Measurements from ENCODE around the gene MAN2A2. TPM values are rescaled to one million over a fixed set of nuclear protein-coding genes. Genes with fewer than 3 reads are reported as not detected.

Gene MAN2A2
- total RNA-seq, 1 experiment from 2014 or later, result 64.9 TPM

GRCh38 chr15:90883976-90884718, 19.0 kb upstream of the MAN2A2 start, which contains the start of gene FES:
Gene FES, plus strand, starts transcription at chr15:90884504. Its CDS starts 542 bp downstream, at chr15:90885046.
- intact Hi-C loops (cut with micrococcal nuclease; ENCODE audit: unreplicated experiment), result no loop called here

DNA sequence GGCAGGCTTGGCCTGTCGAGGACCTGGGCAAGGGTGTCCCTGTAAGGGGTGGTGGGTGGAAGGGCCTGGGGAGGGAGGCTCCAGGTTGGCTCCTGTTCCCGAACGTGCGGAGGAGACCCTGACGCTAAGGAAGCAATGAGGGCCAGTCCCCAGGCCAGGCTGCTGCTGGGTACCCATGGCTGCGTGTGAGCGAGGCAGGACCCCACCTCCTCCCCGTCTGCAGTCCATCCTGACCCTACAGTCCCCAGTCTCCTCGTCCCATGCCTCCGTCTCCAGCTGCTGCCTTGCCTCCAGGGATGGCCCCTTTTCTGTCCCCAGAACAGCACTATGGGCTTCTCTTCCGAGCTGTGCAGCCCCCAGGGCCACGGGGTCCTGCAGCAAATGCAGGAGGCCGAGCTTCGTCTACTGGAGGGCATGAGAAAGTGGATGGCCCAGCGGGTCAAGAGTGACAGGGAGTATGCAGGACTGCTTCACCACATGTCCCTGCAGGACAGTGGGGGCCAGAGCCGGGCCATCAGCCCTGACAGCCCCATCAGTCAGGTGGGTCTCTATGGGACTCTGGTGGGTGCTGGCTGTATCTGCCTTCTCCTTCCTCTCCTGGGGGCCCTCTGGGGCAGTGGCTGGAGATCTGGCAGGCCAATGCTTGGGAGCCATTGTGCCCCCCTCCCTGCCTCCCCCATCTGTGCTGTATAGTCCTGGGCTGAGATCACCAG, 18.2 kb upstream of the MAN2A2 start:
- peaks cover 5% of the 10 kb centered on the region for H3K36me3 Mint-ChIP-seq (ENCODE audit: insufficient read depth, unreplicated experiment)
- no peaks in the 10 kb centered on the region for H3K27me3 Mint-ChIP-seq (ENCODE audit: insufficient read depth, unreplicated experiment)
- H3K4me3 ChIP-seq (ENCODE audit: low read depth, low read length), result no peak overlapping the region
- TF ChIP-seq, protein P1, sequence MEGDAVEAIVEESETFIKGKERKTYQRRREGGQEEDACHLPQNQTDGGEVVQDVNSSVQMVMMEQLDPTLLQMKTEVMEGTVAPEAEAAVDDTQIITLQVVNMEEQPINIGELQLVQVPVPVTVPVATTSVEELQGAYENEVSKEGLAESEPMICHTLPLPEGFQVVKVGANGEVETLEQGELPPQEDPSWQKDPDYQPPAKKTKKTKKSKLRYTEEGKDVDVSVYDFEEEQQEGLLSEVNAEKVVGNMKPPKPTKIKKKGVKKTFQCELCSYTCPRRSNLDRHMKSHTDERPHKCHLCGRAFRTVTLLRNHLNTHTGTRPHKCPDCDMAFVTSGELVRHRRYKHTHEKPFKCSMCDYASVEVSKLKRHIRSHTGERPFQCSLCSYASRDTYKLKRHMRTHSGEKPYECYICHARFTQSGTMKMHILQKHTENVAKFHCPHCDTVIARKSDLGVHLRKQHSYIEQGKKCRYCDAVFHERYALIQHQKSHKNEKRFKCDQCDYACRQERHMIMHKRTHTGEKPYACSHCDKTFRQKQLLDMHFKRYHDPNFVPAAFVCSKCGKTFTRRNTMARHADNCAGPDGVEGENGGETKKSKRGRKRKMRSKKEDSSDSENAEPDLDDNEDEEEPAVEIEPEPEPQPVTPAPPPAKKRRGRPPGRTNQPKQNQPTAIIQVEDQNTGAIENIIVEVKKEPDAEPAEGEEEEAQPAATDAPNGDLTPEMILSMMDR (IDR thresholded peaks at IDR 0.05; ENCODE audit: insufficient read depth in 1 of 2, low read depth in 1 of 2, low read length in 1 of 2, severe bottlenecking in 1 of 2, unreplicated experiment in 1 of 2), result no peak
- no peaks in the 10 kb centered on the region for H3K9me3 ChIP-seq
- no peak overlapping the region for H3K4me3 Mint-ChIP-seq (ENCODE audit: unreplicated experiment)
- intact Hi-C loops (cut with micrococcal nuclease; ENCODE audit: unreplicated experiment), result loop anchor here (5.0 kb wide), 1 partner anchor 593 kb away; no protein-coding TSS in a partner anchor
- H3K36me3 ChIP-seq (ENCODE audit: control insufficient read depth, insufficient read depth, low read length), result no peaks in the 10 kb centered on the region
- DNase-seq, result no peak
- H3K27me3 ChIP-seq (replicated peaks; ENCODE audit: control insufficient read depth, insufficient read depth, low read length), result no peaks in the 10 kb centered on the region
- H3K9me3 Mint-ChIP-seq (ENCODE audit: unreplicated experiment), result no peaks in the 10 kb centered on the region
- H3K4me1 ChIP-seq, result no peaks in the 10 kb centered on the region; the same call in 1 of the 2 replicates
- H3K27ac Mint-ChIP-seq (ENCODE audit: unreplicated experiment), result no peak overlapping the region
- ChIA-PET POLR2A (interaction anchor here (0.6 kb wide), 1 partner anchor 51 kb away, joined by 5 read pairs; no protein-coding TSS in a partner anchor), CTCF (interaction anchor here (0.9 to 2.4 kb wide), 5 partner anchors 48 to 276 kb away, joined by 3 to 22 read pairs (median 4); no protein-coding TSS in a partner anchor)
- BruUV-seq (replicated peaks), result no TSS peak
- H3K4me1 Mint-ChIP-seq (ENCODE audit: low read depth, unreplicated experiment), result no peaks in the 10 kb centered on the region

More at GRCh38 chr15:90883976-90884718, 19.0 kb upstream of the MAN2A2 start, which contains the start of gene FES:
- Mint-ChIP-seq H3K27me3 (ENCODE audit: insufficient read depth, unreplicated experiment) (no peaks in the 10 kb centered on the region), H3K9me3 (ENCODE audit: unreplicated experiment) (no peaks in the 10 kb centered on the region), H3K4me1 (ENCODE audit: low read depth, unreplicated experiment) (no peaks in the 10 kb centered on the region), H3K27ac (ENCODE audit: unreplicated experiment) (no peak within 1 kb of the TSS), H3K4me3 (ENCODE audit: unreplicated experiment) (no peak within 1 kb of the TSS), H3K36me3 (ENCODE audit: insufficient read depth, unreplicated experiment) (peaks cover 5% of the 10 kb centered on the region)
- ChIA-PET CTCF (no interaction called here), POLR2A (interaction anchor here (0.6 kb wide), 1 partner anchor 138 kb away, joined by 3 read pairs; no protein-coding TSS in a partner anchor)
- no peaks in the 10 kb centered on the region; the same call in 1 of the 2 replicates for H3K4me1 ChIP-seq
- H3K27me3 ChIP-seq (replicated peaks; ENCODE audit: control insufficient read depth, insufficient read depth, low read length), result no peaks in the 10 kb centered on the region
- no TSS peak for BruUV-seq (replicated peaks)
- H3K36me3 ChIP-seq (ENCODE audit: control insufficient read depth, insufficient read depth, low read length), result no peaks in the 10 kb centered on the region
- no peaks in the 10 kb centered on the region for H3K9me3 ChIP-seq
- H3K4me3 ChIP-seq (ENCODE audit: low read depth, low read length), result no peak within 1 kb of the TSS
- no peak for DNase-seq
- TF ChIP-seq, protein P1 (IDR thresholded peaks at IDR 0.05; ENCODE audit: insufficient read depth in 1 of 2, low read depth in 1 of 2, low read length in 1 of 2, severe bottlenecking in 1 of 2, unreplicated experiment in 1 of 2), result no peak

Data from Caco-2 (cell line).